HepG2 (cell line): ENCODE measurements around the gene CHID1. TPM values are rescaled to one million over a fixed set of nuclear protein-coding genes. Genes with fewer than 3 reads are reported as not detected.

Source experiments
- CCAR2 ChIP-seq: fragments of 200-400 bp; formaldehyde crosslinking; optimal IDR thresholded peaks from 2 replicates; pipeline ENCODE3; 2018; ENCODE audit warnings: low read depth, mild to moderate bottlenecking, low read length, moderate library complexity
- CENPT ChIP-seq: sonication (generic); formaldehyde crosslinking; IDR thresholded peaks from 2 replicates; pipeline ENCODE4 v1.8.0; 2022; ENCODE audit warnings: low read depth, mild to moderate bottlenecking, moderate library complexity, missing genetic modification reagents
- DMAP1 ChIP-seq: IDR thresholded peaks from 2 replicates; pipeline ENCODE4 v1.6.1; 2016
- EP300 ChIP-seq, 3 experiments: sonication (generic) in 1 of 3; formaldehyde crosslinking in 1 of 3; IDR thresholded peaks; 2 replicates each; pipeline versions ENCODE4 v1.5.1 to v1.6.1; 2011 to 2020; ENCODE audit warnings: low read depth in 2 of 3, low read length in 2 of 3, borderline replicate concordance in 1 of 3, improper control_type of control experiment in 1 of 3, mild to moderate bottlenecking in 1 of 3, missing genetic modification reagents in 1 of 3, moderate library complexity in 1 of 3
- FOXP1 ChIP-seq, 2 experiments: fragments of 450-650 bp in 1 of 2; IDR thresholded peaks; 2 replicates each; pipeline ENCODE4 v1.6.1; 2017 to 2018; ENCODE audit warnings: antibody characterized with exemption in 1 of 2
- NFATC3 ChIP-seq: sonication (generic); formaldehyde crosslinking; IDR thresholded peaks from 2 replicates; pipeline ENCODE4 v1.5.1; 2020; ENCODE audit warnings: mild to moderate bottlenecking, missing genetic modification reagents
- NFE2L1 ChIP-seq: sonication (generic); formaldehyde crosslinking; IDR thresholded peaks from 2 replicates; pipeline ENCODE4 v1.4.0; 2020; ENCODE audit warnings: missing genetic modification reagents, mild to moderate bottlenecking, borderline replicate concordance
- NRL ChIP-seq: sonication (generic); formaldehyde crosslinking; IDR thresholded peaks from 2 replicates; pipeline ENCODE4 v1.5.0; 2020; ENCODE audit warnings: missing genetic modification reagents, mild to moderate bottlenecking, moderate library complexity, borderline replicate concordance
- POLR2A ChIP-seq, 2 experiments: IDR thresholded peaks; 2 replicates each; pipeline ENCODE4 v1.6.1; 2011; ENCODE audit warnings: low read depth in 2 of 2, low read length in 2 of 2, mild to moderate bottlenecking in 1 of 2, moderate library complexity in 1 of 2; ENCODE audit not compliant: insufficient read depth in 1 of 2
- RFX5 ChIP-seq: IDR thresholded peaks from 2 replicates; pipeline ENCODE4 v1.6.1; 2011; ENCODE audit warnings: low read depth, low read length, improper control_type of control experiment
- RFXANK ChIP-seq: IDR thresholded peaks from 2 replicates; pipeline ENCODE4 v1.6.1; 2016
- ZFP36 ChIP-seq: fragments of 150-350 bp; IDR thresholded peaks from 2 replicates; pipeline ENCODE4 v1.6.1; 2018; ENCODE audit warnings: borderline replicate concordance, low read length, low read depth; ENCODE audit not compliant: partially characterized antibody
- ZNF17 ChIP-seq: sonication (generic); formaldehyde crosslinking; IDR thresholded peaks from 2 replicates; pipeline ENCODE4 v1.5.0; 2020; ENCODE audit warnings: mild to moderate bottlenecking, missing genetic modification reagents
- ZNF20 ChIP-seq: sonication (generic); formaldehyde crosslinking; IDR thresholded peaks from 2 replicates; pipeline ENCODE4 v1.4.0; 2020; ENCODE audit warnings: mild to moderate bottlenecking, moderate library complexity, missing genetic modification reagents
- ZNF333 ChIP-seq: sonication (generic); formaldehyde crosslinking; IDR thresholded peaks from 2 replicates; pipeline ENCODE4 v1.4.0; 2020; ENCODE audit warnings: mild to moderate bottlenecking, missing genetic modification reagents, borderline replicate concordance
- ZNF367 ChIP-seq: sonication (generic); formaldehyde crosslinking; IDR thresholded peaks from 2 replicates; pipeline ENCODE4 v1.4.0; 2020; ENCODE audit warnings: missing genetic modification reagents, borderline replicate concordance
- ZNF383 ChIP-seq: sonication (generic); formaldehyde crosslinking; IDR thresholded peaks from 2 replicates; pipeline ENCODE4 v1.4.0; 2020; ENCODE audit warnings: missing genetic modification reagents, mild to moderate bottlenecking, borderline replicate concordance
- ZNF446 ChIP-seq: sonication (generic); formaldehyde crosslinking; IDR thresholded peaks from 2 replicates; pipeline ENCODE4 v1.5.0; 2020; ENCODE audit warnings: mild to moderate bottlenecking, missing genetic modification reagents
- ZNF510 ChIP-seq: sonication (generic); formaldehyde crosslinking; IDR thresholded peaks from 2 replicates; pipeline ENCODE4 v1.4.0; 2020; ENCODE audit warnings: low read depth, mild to moderate bottlenecking, missing genetic modification reagents
- ZNF562 ChIP-seq: sonication (generic); formaldehyde crosslinking; IDR thresholded peaks from 2 replicates; pipeline ENCODE4 v1.8.0; 2022; ENCODE audit warnings: missing genetic modification reagents, borderline replicate concordance
- polyA plus RNA-seq, 8 experiments: library from polyadenylated mRNA; depleted of rRNA in 3 of 8; stranded (reverse) in 7 of 8; unstranded in 1 of 8; fragments of >200 nt; fragmentation: Illumina TruSeq in 4 of 8; extraction: Trizol in 4 of 8; gene quantifications; 2 replicates each; pipeline versions ENCODE4 v1.2.1 to v1.2.3, GENCODE V29; 2011 to 2016; ENCODE audit warnings: low read depth in 4 of 8, missing spikeins in 1 of 8, mixed read lengths in 1 of 8; ENCODE audit not compliant: insufficient read depth in 1 of 8
- total RNA-seq, 5 experiments: library from RNA; depleted of rRNA; stranded (reverse); fragments of >200 nt; fragmentation: Illumina TruSeq; extraction: Trizol; gene quantifications; 2 replicates each; pipeline ENCODE4 v1.2.3, GENCODE V29; 2016; ENCODE audit warnings: low read depth in 1 of 5
- TF ChIP-seq, protein P1 (sequence below): sonication (generic); formaldehyde crosslinking; IDR thresholded peaks from 2 replicates; pipeline ENCODE4 v1.8.0; 2022; ENCODE audit warnings: mild to moderate bottlenecking, missing genetic modification reagents, borderline replicate concordance
- TF ChIP-seq, protein P2 (sequence below): sonication (generic); formaldehyde crosslinking; IDR thresholded peaks from 2 replicates; pipeline ENCODE4 v1.4.0; 2020; ENCODE audit warnings: missing genetic modification reagents
- TF ChIP-seq, protein P3 (sequence below): sonication (generic); formaldehyde crosslinking; IDR thresholded peaks from 2 replicates; pipeline ENCODE4 v1.8.0; 2022; ENCODE audit warnings: mild to moderate bottlenecking, missing genetic modification reagents, moderate library complexity
- TF ChIP-seq, protein P4 (sequence below): IDR thresholded peaks from 2 replicates; pipeline ENCODE4 v1.6.1; 2016; ENCODE audit warnings: low read depth
- TF ChIP-seq, protein P5 (sequence below): sonication (generic); formaldehyde crosslinking; IDR thresholded peaks from 2 replicates; pipeline ENCODE4 v1.9.0; 2021; ENCODE audit warnings: missing genetic modification reagents, borderline replicate concordance

The CHID1 gene
- total and polyA plus RNA-seq, 2 of the 13 experiments (the other 11 are each of a cell fraction or from before 2014, with no cell fraction given): 65.1 to 93.6 TPM

DNA sequence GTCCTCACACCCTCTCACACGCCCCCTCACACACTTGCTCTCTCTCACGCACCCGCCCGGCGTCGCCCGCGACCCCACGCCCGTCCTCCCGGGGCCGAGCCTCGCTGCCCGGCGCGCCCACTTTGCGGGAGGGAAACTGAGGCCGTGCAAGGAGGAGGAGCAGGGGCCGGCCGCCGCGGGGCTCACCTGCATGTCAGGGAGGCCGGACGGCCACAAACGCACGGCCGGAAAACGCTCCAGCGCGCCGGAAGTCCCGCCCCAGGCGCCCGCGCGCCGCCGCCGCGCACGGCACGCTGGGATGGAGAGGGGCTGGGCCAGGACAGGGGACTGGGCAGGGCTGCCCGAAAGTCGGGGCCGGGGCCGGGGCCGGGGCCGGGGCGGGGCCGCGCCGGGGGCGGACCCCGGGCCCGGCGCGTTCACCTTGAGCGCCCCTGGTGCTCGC is at the start of gene CHID1 (continued):
- no peak for TF ChIP-seq NFE2L1 (CRISPR knock-in tag)
- TF ChIP-seq, protein P1, sequence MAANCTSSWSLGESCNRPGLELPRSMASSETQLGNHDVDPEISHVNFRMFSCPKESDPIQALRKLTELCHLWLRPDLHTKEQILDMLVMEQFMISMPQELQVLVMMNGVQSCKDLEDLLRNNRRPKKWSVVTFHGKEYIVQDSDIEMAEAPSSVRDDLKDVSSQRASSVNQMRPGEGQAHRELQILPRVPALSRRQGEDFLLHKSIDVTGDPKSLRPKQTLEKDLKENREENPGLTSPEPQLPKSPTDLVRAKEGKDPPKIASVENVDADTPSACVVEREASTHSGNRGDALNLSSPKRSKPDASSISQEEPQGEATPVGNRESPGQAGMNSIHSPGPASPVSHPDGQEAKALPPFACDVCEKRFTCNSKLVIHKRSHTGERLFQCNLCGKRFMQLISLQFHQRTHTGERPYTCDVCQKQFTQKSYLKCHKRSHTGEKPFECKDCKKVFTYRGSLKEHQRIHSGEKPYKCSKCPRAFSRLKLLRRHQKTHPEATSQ: no peak
- no peak for TF ChIP-seq ZFP36
- no peak for TF ChIP-seq ZNF333 (CRISPR knock-in tag)
- TF ChIP-seq, protein P2, sequence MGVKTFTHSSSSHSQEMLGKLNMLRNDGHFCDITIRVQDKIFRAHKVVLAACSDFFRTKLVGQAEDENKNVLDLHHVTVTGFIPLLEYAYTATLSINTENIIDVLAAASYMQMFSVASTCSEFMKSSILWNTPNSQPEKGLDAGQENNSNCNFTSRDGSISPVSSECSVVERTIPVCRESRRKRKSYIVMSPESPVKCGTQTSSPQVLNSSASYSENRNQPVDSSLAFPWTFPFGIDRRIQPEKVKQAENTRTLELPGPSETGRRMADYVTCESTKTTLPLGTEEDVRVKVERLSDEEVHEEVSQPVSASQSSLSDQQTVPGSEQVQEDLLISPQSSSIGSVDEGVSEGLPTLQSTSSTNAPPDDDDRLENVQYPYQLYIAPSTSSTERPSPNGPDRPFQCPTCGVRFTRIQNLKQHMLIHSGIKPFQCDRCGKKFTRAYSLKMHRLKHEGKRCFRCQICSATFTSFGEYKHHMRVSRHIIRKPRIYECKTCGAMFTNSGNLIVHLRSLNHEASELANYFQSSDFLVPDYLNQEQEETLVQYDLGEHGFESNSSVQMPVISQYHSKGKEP (CRISPR knock-in tag): no peak
- no peak for TF ChIP-seq NFATC3 (CRISPR knock-in tag)
- no peak for TF ChIP-seq ZNF562 (CRISPR knock-in tag)
- no peak for TF ChIP-seq RFXANK
- TF ChIP-seq, protein P3, sequence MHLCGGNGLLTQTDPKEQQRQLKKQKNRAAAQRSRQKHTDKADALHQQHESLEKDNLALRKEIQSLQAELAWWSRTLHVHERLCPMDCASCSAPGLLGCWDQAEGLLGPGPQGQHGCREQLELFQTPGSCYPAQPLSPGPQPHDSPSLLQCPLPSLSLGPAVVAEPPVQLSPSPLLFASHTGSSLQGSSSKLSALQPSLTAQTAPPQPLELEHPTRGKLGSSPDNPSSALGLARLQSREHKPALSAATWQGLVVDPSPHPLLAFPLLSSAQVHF (CRISPR knock-in tag): no peak
- peak; percentile 58; the same call in 1 of the 2 replicates for TF ChIP-seq DMAP1
- no peak for TF ChIP-seq FOXP1 (IDR thresholded peaks at IDR 0.05)
- TF ChIP-seq FOXP1 (CRISPR knock-in tag; IDR thresholded peaks at IDR 0.05): no peak
- TF ChIP-seq, protein P4, sequence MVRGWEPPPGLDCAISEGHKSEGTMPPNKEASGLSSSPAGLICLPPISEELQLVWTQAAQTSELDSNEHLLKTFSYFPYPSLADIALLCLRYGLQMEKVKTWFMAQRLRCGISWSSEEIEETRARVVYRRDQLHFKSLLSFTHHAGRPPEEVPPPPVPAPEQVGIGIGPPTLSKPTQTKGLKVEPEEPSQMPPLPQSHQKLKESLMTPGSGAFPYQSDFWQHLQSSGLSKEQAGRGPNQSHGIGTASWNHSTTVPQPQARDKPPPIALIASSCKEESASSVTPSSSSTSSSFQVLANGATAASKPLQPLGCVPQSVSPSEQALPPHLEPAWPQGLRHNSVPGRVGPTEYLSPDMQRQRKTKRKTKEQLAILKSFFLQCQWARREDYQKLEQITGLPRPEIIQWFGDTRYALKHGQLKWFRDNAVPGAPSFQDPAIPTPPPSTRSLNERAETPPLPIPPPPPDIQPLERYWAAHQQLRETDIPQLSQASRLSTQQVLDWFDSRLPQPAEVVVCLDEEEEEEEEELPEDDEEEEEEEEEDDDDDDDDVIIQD (CRISPR knock-in tag): no peak
- TF ChIP-seq EP300 (IDR thresholded peaks at IDR 0.05; ENCODE audit: low read depth in 2 of 2, low read length in 2 of 2): peak in 1 of 2 experiments; percentile 20; a peak in 1 of 4 replicates
- no peak for TF ChIP-seq EP300 (CRISPR knock-in tag; IDR thresholded peaks at IDR 0.05; ENCODE audit: borderline replicate concordance)
- no peak for TF ChIP-seq CENPT
- TF ChIP-seq, protein P5, sequence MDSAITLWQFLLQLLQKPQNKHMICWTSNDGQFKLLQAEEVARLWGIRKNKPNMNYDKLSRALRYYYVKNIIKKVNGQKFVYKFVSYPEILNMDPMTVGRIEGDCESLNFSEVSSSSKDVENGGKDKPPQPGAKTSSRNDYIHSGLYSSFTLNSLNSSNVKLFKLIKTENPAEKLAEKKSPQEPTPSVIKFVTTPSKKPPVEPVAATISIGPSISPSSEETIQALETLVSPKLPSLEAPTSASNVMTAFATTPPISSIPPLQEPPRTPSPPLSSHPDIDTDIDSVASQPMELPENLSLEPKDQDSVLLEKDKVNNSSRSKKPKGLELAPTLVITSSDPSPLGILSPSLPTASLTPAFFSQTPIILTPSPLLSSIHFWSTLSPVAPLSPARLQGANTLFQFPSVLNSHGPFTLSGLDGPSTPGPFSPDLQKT (CRISPR knock-in tag): no peak
- no peak for TF ChIP-seq CCAR2
- no peak for TF ChIP-seq ZNF383
- TF ChIP-seq ZNF510 (CRISPR knock-in tag): no peak
- TF ChIP-seq ZNF367 (CRISPR knock-in tag): no peak
- TF ChIP-seq RFX5: no peak
- no peak for TF ChIP-seq NRL (CRISPR knock-in tag)
- peak; percentile 23 to 74; a peak in 2 of 4 replicates for TF ChIP-seq POLR2A (IDR thresholded peaks at IDR 0.05; ENCODE audit: insufficient read depth in 1 of 2, low read depth in 2 of 2, low read length in 2 of 2)
- no peak for TF ChIP-seq ZNF20 (CRISPR knock-in tag)
- TF ChIP-seq ZNF17 (CRISPR knock-in tag): no peak
- TF ChIP-seq ZNF446 (CRISPR knock-in tag): peak; percentile 48; the same call in 1 of the 2 replicates
